GM18870 (cell line): Measurements from ENCODE around the gene WFDC10A.
"Not testable (repeated sequence)": the region's sequence is repeated elsewhere in the genome, so short reads cannot be mapped to it uniquely, and the experiment has no call there.

Experiments used
- ATAC-seq: cut with Tn5 transposase; IDR thresholded peaks from one replicate; pipeline ENCODE4 v1.9.1; 2021; ENCODE audit warnings: moderate library complexity; ENCODE audit not compliant: unreplicated experiment

The WFDC10A gene

GRCh38 chr20:45647441-45648050 lies 18.0 kb downstream of the WFDC10A start:
- no peak for ATAC-seq

- no peak for ATAC-seq
These were observed 19.8 kb downstream of the WFDC10A start for GRCh38 chr20:45649312-45649863.

- ATAC-seq = not testable (repeated sequence)
These were observed 22.2 kb downstream of the WFDC10A start for GRCh38 chr20:45651726-45652125.

DNA sequence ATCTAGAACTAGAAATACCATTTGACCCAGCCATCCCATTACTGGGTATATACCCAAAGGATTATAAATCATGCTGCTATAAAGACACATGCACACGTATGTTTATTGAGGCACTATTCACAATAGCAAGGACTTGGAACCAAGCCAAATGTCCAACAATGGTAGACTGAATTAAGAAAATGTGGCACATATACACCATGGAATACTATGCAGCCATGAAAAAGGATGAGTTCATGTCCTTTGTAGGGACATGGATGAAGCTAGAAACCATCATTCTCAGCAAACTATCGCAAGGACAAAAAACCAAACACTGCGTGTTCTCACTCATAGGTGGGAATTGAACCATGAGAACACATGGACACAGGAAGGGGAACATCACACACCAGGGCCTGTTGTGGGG lies 27.5 kb downstream of the WFDC10A start:
- not testable (repeated sequence) for ATAC-seq

DNA sequence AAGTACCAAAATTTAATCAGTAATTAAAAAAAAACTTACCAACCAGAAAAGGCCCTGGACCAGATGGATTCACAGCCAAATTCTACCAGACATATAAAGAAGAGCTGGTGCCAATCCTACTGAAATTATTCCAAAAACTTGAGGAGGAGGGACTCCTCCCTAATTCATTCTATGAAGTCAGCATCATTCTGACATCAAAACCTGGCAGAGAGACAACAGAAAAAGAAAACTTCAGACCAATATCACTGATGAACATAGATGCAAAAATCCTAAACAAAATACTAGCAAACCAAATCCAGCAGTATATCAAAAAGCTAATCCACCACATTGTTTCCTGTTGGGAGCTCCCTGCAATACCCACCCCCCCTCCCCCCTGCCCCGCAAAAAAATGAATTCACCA lies 40.6 kb downstream of the WFDC10A start, which contains the start of gene WFDC11:
TSS of gene WFDC11 (minus strand) at position 101 of the 400 bp plus-strand sequence. CDS start 19,639 bp downstream, outside the sequence.
- no peak for ATAC-seq

- ATAC-seq = no peak
These were observed 43.2 kb downstream of the WFDC10A start for GRCh38 chr20:45672765-45673164.

DNA sequence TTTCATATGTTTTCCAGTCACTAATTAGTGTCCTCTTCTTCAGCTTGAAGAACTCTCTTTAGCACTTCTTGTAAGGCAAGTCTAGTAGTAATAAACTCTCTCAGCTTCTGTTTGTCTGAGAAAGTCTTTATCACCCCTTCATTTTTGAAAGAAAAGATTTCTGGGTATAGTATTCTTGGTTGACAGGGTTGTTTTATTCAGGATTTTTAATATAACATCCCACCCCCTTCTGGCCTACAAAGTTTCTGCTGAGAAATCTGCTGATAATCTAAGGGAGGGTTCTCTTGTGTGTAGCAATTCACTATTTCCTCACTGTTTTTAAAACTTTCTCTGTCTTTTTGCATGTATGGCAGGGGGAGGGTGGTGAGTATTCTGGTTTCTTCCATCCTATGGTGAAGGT lies 50.1 kb downstream of the WFDC10A start:
- ATAC-seq = no peak
